Keratinocyte (primary cell): Measurements from ENCODE around the gene ADGRB2. TPM values are rescaled to one million over a fixed set of nuclear protein-coding genes. Genes with fewer than 3 reads are reported as not detected.

Source experiments
- DNase-seq: peaks from one replicate; pipeline ENCODE4 v3.0.0-alpha.2; 2011; ENCODE audit warnings: low read depth, missing footprints, low spot score
- FAIRE-seq: peaks from 2 replicates; lab custom pipeline; 2011; peaks lifted over from hg19 to GRCh38; lab: Jason Lieb, UNC
- H2AFZ ChIP-seq: 2 replicates; pipeline ENCODE4 v1.6.0; 2012; ENCODE audit warnings: low read length, control low read depth, inconsistent platforms; ENCODE audit not compliant: control insufficient read depth
- H3K27ac ChIP-seq: 2 replicates; pipeline ENCODE4 v1.5.1; 2011; ENCODE audit warnings: low read length; ENCODE audit not compliant: control insufficient read depth, insufficient read depth
- H3K27me3 ChIP-seq: 3 replicates; pipeline ENCODE4 v1.6.0; 2011; ENCODE audit warnings: low read length; ENCODE audit not compliant: control insufficient read depth, insufficient read depth; ENCODE audit errors: extremely low read depth
- H3K36me3 ChIP-seq, 2 experiments: 2 replicates in 1 of 2; 3 replicates in 1 of 2; pipeline ENCODE4 v1.5.1; 2011; ENCODE audit warnings: low read length in 2 of 2, mild to moderate bottlenecking in 1 of 2; ENCODE audit not compliant: control insufficient read depth in 2 of 2, insufficient read depth in 2 of 2; ENCODE audit errors: extremely low read depth in 1 of 2
- H3K4me1 ChIP-seq: 3 replicates; pipeline ENCODE4 v1.5.1; 2011; ENCODE audit warnings: low read length; ENCODE audit not compliant: control insufficient read depth, insufficient read depth; ENCODE audit errors: extremely low read depth
- H3K4me2 ChIP-seq: 3 replicates; pipeline ENCODE4 v1.6.0; 2011; ENCODE audit warnings: low read depth, low read length; ENCODE audit not compliant: control insufficient read depth, insufficient read depth; ENCODE audit errors: extremely low read depth
- H3K4me3 ChIP-seq, 3 experiments: fragments of 200-600 bp in 1 of 3; sonication (generic) in 1 of 3; 2 replicates in 2 of 3; 3 replicates in 1 of 3; pipeline ENCODE4 v1.5.1; 2011 to 2016; ENCODE audit warnings: low read length in 3 of 3, mild to moderate bottlenecking in 3 of 3, control low read depth in 2 of 3, inconsistent platforms in 1 of 3, low read depth in 1 of 3, mixed read lengths in 1 of 3, mixed run types in 1 of 3, moderate library complexity in 1 of 3; ENCODE audit not compliant: control insufficient read depth in 2 of 3, insufficient read depth in 2 of 3; ENCODE audit errors: extremely low read depth in 1 of 3
- H3K79me2 ChIP-seq: 2 replicates; pipeline ENCODE4 v1.6.0; 2012; ENCODE audit warnings: low read length; ENCODE audit not compliant: control insufficient read depth, insufficient read depth
- H3K9ac ChIP-seq: 3 replicates; pipeline ENCODE4 v1.6.0; 2011; ENCODE audit warnings: low read length; ENCODE audit not compliant: control insufficient read depth, insufficient read depth; ENCODE audit errors: extremely low read depth
- H3K9me1 ChIP-seq: 3 replicates; pipeline ENCODE4 v1.6.0; 2011; ENCODE audit warnings: low read length; ENCODE audit not compliant: control insufficient read depth, insufficient read depth; ENCODE audit errors: extremely low read depth
- H3K9me3 ChIP-seq: 2 replicates; pipeline ENCODE4 v1.5.1; 2012; ENCODE audit warnings: low read depth, low read length; ENCODE audit not compliant: control insufficient read depth
- H4K20me1 ChIP-seq: 3 replicates; pipeline ENCODE4 v1.6.0; 2011; ENCODE audit warnings: low read length; ENCODE audit not compliant: control insufficient read depth, insufficient read depth; ENCODE audit errors: extremely low read depth
- CTCF ChIP-seq, 3 experiments: IDR thresholded peaks in 1 of 3; conservative IDR thresholded peaks in 1 of 3; optimal IDR thresholded peaks in 1 of 3; 2 replicates in 2 of 3; 3 replicates in 1 of 3; pipeline versions ENCODE3 to v1.5.1; 2011; ENCODE audit warnings: low read length in 3 of 3, mild to moderate bottlenecking in 3 of 3, moderate library complexity in 2 of 3, control low read depth in 1 of 3, inconsistent platforms in 1 of 3; ENCODE audit not compliant: insufficient read depth in 2 of 3; ENCODE audit errors: extremely low read depth in 1 of 3
- EZH2 ChIP-seq: IDR thresholded peaks from one replicate; pipeline ENCODE4 v1.6.1; 2012; ENCODE audit warnings: inconsistent platforms, mild to moderate bottlenecking, low read length, moderate library complexity
- dilution Hi-C: fragments of 300-500 bp; cut with MboI; formaldehyde crosslinking; loops from one replicate; pipeline ENCODE4 v1.7.0; 2020; ENCODE audit warnings: low sequenced_read_pairs; ENCODE audit not compliant: extremely low pct_ligation_motif_present
- polyA plus RNA-seq, 5 experiments: library from polyadenylated mRNA; depleted of rRNA in 3 of 5; stranded (reverse) in 3 of 5; stranded (forward) in 1 of 5; unstranded in 1 of 5; fragments of >200 nt; gene quantifications; 1 replicate in 1 of 5; 2 replicates in 3 of 5; 3 replicates in 1 of 5; pipeline versions ENCODE4 v1.2.1 to v1.2.3, GENCODE V29; 2011 to 2012; ENCODE audit warnings: missing spikeins in 2 of 5, low read depth in 1 of 5, low replicate concordance in 1 of 5

ADGRB2 gene
- polyA plus RNA-seq, 1 donor (not counting 4 experiments of a cell fraction or from before 2014, with no cell fraction given): 0.68 TPM

GRCh38 chr1:31765041-31765467 is 914 bp upstream of the ADGRB2 start:
- no peak overlapping the region for H2AFZ ChIP-seq
- H3K9ac ChIP-seq: no peak overlapping the region
- H3K27ac ChIP-seq: no peak overlapping the region
- peaks cover 21% of the 10 kb centered on the region for H3K27me3 ChIP-seq
- H3K36me3 ChIP-seq: no peaks in the 10 kb centered on the region
- dilution Hi-C loops: no loop called here
- H3K4me1 ChIP-seq: peaks cover 25% of the 10 kb centered on the region
- TF ChIP-seq CTCF (optimal IDR thresholded peaks at IDR 0.05 in 1 of 3, IDR thresholded peaks at IDR 0.05 in 1 of 3, conservative IDR thresholded peaks at IDR 0.05 in 1 of 3; ENCODE audit: extremely low read depth in 1 of 3, insufficient read depth in 2 of 3, low read length in 3 of 3): peak in 2 of 3 experiments; percentile 17 to 53
- no peak for TF ChIP-seq EZH2
- H3K79me2 ChIP-seq: no peaks in the 10 kb centered on the region
- no peaks in the 10 kb centered on the region for H4K20me1 ChIP-seq
- H3K9me1 ChIP-seq: no peaks in the 10 kb centered on the region
- H3K4me3 ChIP-seq: no peak overlapping the region
- FAIRE-seq (peak; percentile 26), DNase-seq (no peak)
- no peaks in the 10 kb centered on the region for H3K9me3 ChIP-seq
- no peak overlapping the region for H3K4me2 ChIP-seq

GRCh38 chr1:31763671-31764311 is 349 bp downstream of the ADGRB2 start:
- no peaks in the 10 kb centered on the region for H3K79me2 ChIP-seq
- no peak overlapping the region for H2AFZ ChIP-seq
- no peaks in the 10 kb centered on the region for H3K9me1 ChIP-seq
- dilution Hi-C loops: no loop called here
- no peaks in the 10 kb centered on the region for H4K20me1 ChIP-seq
- H3K36me3 ChIP-seq: no peaks in the 10 kb centered on the region
- FAIRE-seq: no peak
- H3K4me1 ChIP-seq: peaks cover 26% of the 10 kb centered on the region
- peak overlapping the region; percentile 32 to 62 (median 51) for H3K4me3 ChIP-seq
- peak overlapping the region; percentile 88 for H3K4me2 ChIP-seq
- no peak overlapping the region for H3K9ac ChIP-seq
- DNase-seq: no peak
- TF ChIP-seq EZH2 (no peak), CTCF (optimal IDR thresholded peaks at IDR 0.05 in 1 of 3, IDR thresholded peaks at IDR 0.05 in 1 of 3, conservative IDR thresholded peaks at IDR 0.05 in 1 of 3; ENCODE audit: extremely low read depth in 1 of 3, insufficient read depth in 2 of 3, low read length in 3 of 3) (no peak)
- H3K27me3 ChIP-seq: peaks cover 20% of the 10 kb centered on the region
- H3K27ac ChIP-seq: no peak overlapping the region
- H3K9me3 ChIP-seq: no peaks in the 10 kb centered on the region
